Activated CD8-positive, alpha-beta memory T cell treated with anti-CD3 and anti-CD28 coated beads for 36 hours (primary cell): Measurements from ENCODE around the gene DAB2IP. TPM values are rescaled to one million over a fixed set of nuclear protein-coding genes. Genes with fewer than 3 reads are reported as not detected.

Experiments used
- CTCF ChIA-PET: fragments of 350-600 bp; sonication (Branson Sonifier 250); formaldehyde crosslinking; loops from one replicate; lab custom pipeline; 2021; ENCODE audit warnings: antibody characterized with exemption; lab: Charles Lee
- POLR2A ChIA-PET: fragments of 350-600 bp; sonication (Branson Sonifier 250); formaldehyde crosslinking; loops from one replicate; lab custom pipeline; 2021; ENCODE audit warnings: antibody characterized with exemption; lab: Charles Lee
- total RNA-seq, 2 experiments: library from RNA; stranded (reverse); gene quantifications; one replicate each; pipeline ENCODE4 v1.2.3, GENCODE V29; 2021

DAB2IP gene
- total RNA-seq, 2 experiments from 2014 or later: 0.08 to 0.38 TPM

DNA sequence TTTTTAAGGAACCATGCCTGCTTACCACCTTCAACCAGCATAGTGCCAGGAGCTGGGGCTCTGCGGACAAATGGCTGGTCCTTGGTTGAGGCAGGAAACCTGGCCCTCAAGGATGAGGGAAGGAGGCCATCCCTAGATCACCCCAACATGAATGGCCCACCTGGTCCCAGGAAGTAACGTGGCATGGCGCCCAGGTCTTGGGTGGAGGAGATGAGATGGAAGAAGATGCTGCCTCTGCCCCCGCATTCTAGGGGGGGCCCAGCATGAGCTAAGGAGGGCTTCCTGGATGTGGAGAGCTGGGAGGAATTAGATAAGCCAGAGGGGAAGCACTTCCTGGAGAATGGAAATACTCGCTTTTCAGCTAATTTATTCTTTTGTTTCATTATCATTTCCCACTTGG lies 95.0 kb downstream of the DAB2IP start:
- CTCF ChIA-PET: no interaction called here

DNA sequence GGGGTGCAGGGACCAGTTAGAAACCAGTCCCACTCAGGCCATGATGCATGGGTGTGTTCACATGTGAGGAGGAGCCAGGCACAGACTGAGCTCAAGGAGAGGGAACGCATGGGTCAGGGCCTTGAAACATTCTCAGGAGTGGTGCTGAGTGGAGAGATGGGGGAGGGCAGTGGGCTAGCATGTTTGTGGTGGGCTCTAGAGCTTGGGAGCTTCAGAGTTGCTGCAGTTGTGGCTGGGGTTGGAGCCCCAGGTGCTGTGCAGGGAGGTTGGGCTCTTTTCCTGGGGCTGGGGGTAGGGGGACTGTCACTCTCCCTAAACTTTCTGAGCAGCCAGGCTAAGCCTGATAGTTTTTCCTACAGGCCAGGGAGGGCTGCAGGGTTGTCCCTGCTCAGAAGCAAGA lies 95.4 kb downstream of the DAB2IP start:
- ChIA-PET POLR2A (no interaction called here), CTCF (no interaction called here)

More for the DNA sequence above, 95.0 kb downstream of the DAB2IP start:
- POLR2A ChIA-PET: no interaction called here

DNA sequence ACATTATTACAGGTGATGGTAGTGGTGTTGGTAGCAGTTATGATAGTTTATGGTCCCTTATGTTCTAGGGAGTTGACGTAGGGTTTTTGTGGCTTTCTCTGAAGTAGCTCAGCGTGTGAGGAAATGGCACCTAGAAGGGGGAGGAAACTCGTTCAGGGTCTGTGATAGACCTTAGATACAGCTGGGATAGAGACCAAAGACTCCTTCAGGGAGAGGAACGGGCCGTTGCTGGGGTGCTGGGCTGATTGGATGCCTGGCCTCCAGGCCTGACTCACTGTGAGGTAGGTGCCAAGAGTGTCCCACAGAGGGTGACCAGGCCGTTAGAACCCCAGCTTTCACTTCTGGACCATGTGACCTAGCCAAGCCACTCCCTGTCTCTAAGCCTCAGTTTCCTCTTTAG lies 96.6 kb downstream of the DAB2IP start:
- ChIA-PET POLR2A (no interaction called here), CTCF (no interaction called here)

DNA sequence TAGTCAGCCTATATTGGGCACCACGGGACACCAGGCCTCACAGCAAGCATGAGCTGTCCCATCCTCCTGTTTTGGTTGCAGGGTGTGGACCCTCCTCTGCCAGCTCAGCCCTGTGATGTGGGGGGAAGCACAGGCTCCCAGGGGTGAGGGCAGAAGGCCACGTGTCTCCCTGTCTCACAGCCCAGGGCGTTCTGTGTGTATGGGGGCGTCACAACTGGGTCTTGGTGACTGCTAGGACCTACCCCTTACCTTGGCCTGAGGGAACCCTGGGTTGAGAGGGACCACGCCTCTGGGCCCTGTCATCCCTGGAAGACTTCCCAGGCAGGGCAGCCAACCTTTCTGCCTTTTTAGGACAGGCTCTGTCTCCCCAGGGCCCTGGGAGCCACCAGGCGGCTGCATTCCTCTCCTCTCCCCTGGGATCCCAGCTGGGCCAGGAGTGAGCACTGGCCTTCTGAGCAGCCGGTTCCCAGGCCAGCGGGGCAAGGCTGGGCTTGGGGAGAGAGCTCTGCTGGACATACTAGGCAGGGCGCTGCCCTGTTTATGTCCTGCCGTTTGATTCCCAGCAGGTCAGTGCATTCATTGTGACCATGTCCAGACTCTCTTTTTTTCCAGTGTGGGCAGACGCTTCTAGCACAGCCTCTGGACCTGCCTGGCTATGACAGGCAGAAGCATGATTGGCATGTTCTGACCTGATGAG lies 97.4 kb downstream of the DAB2IP start:
- POLR2A ChIA-PET: no interaction called here
- CTCF ChIA-PET: no interaction called here

DNA sequence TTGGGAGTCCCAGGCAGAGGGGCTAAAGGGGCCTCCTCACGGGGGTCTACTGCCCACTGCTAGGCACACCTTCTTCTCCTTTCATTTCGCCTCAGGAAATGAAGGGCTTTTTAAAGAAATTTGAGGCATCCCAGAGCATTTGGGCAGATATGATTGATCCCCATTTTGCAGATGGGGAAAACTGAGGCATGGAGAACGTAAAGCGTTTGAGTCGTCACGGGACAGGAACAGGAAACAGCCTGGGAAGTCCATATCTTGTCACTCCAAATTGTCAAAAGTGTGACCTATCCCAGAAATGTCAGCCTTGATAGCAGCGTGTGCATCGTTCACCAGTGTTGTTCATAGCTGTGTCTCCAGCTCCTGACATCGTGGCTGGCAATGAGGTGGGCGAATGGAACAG lies 98.2 kb downstream of the DAB2IP start:
- CTCF ChIA-PET: no interaction called here

DNA sequence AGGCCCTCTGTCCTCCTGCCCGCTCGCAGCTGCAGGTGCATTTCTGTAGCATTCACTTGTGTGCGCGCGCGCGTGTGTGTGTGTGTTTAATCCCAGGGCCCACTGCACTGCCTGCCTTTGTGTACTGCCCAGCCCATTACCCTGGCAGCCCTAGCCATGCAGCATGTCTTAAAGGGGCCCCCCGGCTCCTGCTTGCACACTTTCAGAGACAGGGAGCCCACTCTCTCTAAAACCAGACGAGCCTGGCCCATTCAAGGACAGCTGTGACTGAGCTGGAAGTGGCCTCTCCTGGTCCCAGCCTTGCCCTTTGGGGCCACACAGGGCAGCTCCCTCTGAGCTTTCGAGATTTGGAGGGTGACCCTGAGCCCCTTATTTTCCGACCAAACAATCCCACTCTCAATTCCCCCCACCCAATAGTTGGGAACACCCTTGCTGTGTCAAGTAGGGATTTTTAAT lies 98.9 kb downstream of the DAB2IP start:
- ChIA-PET CTCF (no interaction called here), POLR2A (no interaction called here)

More for the DNA sequence above, 98.2 kb downstream of the DAB2IP start:
- POLR2A ChIA-PET: no interaction called here

DNA sequence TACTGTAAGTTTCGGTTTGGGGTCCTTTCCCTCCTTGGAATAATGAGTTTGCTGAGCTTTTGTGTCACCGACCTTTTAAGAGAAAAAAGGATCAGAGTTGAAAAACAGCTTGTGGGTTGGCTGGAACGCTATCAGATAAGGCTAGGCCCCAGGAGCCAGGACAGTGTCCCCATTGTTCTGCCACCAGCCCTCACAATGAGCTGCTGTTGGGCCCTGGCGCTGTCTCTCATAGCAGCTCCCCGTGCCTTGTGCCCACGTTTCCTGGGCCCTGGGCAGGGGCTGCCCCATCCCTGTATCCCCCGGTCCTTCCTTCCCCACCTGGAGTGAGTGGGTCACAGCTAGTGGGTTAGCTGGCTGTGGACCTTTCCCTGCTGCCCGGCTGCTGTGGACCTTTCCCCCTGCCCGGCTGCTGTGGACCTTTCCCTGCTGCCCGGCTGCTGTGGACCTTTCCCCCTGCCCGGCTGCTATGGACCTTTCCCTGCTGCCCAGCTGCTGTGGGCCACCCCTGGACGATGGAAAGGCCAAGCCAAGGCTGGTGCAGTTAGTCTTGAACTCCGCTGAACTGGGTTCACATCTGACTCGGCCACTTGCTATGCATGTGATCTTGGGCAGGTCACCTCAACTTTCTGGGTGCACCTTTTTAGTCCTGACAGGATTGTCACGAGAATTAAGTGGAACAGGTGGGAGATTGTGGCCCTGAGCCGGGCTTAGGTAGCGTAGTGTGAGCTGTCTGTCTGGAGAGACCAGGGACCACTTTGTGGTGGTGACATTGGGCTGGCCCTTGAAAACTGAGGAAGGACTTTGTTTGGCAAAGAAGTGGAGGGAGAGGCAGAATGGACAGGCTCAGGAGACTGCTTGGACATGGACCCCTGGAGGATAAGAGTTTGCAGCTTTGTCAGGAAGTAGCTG lies 99.5 kb downstream of the DAB2IP start:
- ChIA-PET CTCF (no interaction called here), POLR2A (no interaction called here)

DNA sequence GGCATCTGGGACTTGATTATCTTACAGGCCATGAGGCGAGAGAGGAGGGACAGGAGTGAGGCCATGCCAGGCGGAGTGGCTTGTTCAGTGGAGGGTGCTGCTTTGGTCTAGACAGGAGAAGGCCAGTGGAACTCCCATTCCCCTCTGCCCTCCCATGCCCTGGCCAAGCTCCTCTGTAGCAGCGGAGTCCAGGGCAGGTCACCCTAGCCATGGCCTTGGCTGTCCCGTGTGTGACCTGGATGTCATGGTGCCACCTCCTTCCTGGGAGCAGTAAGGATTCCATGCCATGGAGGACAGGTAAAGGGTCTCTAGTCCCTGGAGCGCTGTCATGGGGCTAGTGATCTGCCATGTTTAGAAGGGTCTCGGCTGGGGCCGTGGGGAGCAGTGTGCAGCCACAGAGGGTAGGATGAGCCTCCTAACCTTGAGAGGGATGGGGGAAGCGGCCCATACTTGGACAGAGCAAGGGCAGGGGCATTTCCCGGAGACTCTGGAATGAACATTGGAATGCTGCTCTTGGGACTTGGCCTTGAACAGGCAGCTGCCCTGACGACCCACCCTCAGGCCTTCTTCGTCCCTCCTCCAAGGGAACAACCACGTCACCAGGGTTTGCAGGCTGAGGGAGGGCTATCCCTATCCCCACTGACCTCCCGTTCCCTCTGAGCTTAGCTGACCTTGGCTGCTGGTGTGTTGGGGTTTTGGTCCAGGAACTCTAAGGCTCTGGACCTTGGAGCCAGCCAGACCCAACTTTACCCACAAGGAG lies 100.4 kb downstream of the DAB2IP start:
- CTCF ChIA-PET: no interaction called here

DNA sequence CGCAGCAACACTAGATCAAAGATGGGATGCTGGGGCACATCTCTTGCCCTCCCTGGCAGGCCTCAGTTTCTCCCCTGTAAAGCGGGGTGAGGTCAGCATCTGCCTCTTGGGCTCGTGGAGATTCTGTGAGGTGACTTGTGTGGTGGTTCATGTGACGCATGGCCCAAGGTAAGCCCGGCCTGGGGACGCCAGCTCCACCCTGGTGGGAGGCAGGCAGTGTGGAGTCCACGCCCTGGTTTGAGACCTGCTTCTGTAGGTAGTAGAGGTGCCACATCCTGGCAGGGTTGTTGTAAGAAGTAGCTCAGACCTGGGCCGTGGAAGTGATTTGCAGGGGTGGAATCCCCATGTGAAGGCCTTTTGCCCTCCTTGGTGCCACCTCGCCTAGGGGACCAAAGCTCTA lies 101.5 kb downstream of the DAB2IP start:
- POLR2A ChIA-PET: no interaction called here
- CTCF ChIA-PET: no interaction called here

More for the DNA sequence above, 100.4 kb downstream of the DAB2IP start:
- POLR2A ChIA-PET: no interaction called here

DNA sequence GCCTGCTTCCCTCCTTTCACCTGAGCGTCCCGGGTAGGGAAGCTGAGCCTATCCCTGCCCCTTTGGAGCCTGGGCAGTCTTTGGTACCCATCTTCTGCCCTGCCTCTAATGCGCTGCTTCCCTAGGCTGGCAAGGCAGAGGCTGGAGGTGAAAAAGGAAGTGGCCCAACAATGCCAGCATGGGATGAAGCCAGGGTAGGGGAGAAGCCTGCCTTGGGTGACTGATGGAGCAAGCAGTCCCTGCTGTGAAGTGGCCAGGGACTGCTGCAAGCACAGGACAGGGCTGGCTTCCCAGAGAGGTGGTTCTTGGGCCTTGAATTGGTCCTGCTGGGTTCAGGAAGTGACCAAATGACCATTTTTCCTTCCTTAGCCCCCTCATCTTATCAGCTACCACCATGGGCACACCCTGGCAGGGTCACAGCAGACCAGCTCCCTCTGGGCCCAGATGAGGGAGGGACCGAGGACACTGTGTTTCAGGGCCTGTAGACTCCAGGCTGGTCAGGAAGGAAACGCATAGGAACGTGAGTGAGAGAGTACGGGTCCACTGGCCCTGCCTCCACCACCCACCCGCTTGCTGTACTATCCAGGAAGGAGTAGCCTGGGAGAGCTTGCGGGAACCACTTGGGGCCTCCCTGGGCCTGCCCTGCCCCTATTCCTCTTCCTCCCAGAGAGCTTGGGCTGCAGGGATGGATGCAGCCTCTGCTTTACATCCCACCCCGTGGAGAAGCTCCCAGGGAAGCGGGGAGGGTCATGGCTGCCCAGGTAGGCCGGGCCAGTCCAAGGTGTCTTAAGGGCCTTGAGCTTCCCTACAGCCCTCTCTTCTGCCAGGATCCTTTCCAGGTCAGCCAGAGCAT lies 102.6 kb downstream of the DAB2IP start:
- ChIA-PET POLR2A (no interaction called here), CTCF (no interaction called here)

DNA sequence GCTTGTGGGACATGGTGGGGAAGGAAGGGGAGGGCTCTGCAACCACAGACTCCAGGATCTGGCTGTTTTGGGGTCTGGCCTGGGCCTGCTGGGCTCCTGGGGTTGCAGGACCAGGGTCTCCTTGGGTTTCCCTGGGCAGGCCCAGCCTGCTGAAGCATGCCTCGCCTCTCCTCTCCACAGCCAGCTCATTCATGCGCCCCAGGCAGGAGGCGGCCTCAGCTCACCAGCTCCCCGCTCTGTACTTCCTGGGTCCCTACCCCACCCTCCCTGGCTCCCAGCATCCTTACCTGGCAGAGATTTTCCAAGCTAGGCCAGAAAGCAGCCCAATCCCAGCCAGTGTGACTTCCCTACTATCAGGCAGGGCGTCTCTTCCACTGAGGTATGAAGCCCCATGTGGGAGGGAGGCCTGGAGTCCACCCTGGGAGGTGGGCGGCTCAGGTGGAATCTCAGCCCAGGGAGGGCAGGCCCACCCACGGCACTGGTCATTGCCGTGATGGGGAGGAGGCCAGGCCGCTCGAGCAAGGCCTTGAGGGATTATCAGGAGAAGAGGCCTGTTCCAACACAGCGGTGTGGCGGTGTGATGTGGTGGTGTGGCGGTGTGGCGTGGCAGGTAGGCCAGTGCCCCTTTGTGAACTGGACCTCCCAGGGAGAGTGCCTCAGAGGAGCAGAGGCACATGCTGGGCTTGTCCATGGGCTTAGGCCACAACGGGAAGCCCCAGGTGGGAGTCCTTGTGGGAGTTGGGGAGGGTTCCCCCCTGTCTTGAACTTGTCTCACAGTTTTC lies 103.4 kb downstream of the DAB2IP start:
- ChIA-PET CTCF (no interaction called here), POLR2A (no interaction called here)

DNA sequence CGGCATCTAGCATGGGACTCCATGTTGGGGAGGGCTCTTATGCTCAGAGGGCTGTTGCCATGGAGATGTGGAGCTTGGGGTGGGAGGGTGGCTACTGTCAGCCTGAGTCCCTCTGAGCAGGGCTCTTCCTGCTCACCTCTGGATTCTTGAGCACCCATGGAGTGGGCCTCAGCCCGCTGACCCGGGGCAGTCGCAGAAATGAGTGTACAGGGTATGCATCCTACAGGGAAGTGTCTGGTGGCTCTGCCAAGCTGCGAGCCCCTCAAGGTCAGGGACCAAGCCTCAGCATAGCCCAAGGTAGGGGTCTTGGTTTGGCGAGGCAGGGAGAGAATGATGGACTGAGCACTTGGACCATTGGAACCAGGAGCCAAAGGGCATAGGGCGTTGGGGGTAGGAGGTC lies 104.1 kb downstream of the DAB2IP start:
- CTCF ChIA-PET: no interaction called here
- POLR2A ChIA-PET: no interaction called here

DNA sequence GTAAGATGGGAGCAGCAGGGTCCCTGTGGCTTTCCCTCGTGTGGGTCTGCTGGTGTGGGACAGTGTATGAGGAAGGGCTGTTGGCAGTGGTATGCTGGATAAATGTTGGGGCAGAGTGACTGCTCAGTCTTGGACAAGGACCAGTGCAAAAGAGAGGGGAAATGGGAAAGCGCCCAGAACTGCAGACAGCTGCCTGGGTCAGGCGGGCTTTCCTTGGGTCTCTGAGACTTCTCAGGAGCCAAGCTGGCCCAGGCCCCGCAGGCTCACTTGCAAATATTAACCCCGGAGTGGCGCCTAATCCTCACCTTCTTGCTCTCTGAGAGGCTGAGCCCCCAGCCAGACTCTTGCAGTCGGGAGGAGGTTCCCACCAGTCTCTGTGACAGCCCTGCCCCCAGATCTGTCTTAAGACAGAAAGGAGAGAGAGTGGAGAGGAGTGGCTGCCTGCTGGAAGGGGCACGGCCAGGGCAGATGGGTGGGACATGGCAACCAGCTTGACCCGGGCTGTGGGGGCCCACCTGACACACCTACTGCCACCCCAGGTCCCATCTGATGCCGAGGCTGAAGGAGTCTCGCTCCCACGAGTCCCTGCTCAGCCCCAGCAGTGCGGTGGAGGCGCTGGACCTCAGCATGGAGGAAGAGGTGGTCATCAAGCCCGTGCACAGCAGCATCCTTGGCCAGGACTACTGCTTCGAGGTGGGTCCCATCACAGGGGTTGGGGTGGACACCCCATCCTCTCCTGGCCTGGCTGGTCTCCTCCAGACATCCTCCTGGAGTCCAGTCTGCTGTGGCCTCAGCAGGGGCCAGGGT lies 105.2 kb downstream of the DAB2IP start:
- POLR2A ChIA-PET: no interaction called here

DNA sequence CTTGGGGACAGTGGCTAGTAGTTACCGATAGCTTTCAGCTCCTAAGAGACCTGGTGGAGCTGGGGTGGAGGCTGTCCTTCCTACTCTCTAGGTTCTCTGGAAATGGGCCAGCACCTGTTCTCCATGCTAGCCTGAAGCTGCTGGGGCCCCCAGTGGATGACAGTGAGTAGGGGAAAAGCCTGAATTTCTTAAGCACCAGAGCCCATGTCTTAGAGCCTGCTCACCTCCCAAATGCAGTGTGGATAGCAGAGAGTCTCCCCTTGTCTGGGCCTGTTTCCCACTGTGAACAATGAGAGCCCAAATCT lies 105.8 kb downstream of the DAB2IP start:
- POLR2A ChIA-PET: no interaction called here
- CTCF ChIA-PET: no interaction called here

More for the DNA sequence above, 105.2 kb downstream of the DAB2IP start:
- CTCF ChIA-PET: no interaction called here

DNA sequence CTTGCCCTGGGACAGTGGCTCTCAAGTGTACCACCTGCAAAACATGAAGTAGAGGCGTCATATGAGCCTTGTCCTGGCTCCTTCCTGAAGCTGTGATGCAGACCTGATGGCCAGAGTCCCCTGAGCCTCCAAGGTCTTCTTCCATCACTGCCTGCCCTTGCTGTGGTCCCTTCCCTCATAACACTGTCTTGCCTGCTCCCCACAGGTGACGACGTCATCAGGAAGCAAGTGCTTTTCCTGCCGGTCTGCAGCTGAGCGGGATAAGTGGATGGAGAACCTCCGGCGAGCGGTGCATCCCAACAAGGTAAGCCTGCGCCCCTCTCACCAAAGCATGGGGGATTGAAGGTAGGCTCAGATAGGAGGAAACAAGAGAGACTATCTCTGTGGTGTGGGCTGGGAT lies 107.3 kb downstream of the DAB2IP start:
- POLR2A ChIA-PET: no interaction called here
- CTCF ChIA-PET: no interaction called here

DNA sequence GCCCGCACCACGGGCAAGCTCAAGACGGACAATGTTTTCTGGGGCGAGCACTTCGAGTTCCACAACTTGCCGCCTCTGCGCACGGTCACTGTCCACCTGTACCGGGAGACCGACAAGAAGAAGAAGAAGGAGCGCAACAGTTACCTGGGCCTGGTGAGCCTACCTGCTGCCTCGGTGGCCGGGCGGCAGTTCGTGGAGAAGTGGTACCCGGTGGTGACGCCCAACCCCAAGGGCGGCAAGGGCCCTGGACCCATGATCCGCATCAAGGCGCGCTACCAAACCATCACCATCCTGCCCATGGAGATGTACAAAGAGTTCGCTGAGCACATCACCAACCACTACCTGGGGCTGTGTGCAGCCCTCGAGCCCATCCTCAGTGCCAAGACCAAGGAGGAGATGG lies 108.6 kb downstream of the DAB2IP start:
- ChIA-PET CTCF (no interaction called here), POLR2A (no interaction called here)

DNA sequence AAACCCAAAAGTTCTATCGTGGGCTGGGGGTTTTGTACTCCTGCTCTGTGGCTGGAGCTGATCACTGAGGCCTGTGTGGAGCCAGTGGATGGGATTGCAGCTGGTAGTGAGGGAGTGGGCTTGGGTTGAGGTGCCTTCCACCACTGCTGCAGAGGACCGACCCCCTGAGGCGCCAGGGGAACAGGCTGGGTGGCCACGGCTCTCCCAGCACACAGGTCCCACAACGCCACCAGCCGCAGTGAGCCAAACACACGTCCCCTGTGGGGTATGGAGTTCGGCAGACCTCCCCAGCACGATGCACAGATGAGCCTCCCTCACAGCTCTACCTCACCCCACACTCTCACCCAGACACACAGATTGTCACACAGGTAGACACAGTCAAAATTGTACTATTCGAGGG lies 109.1 kb downstream of the DAB2IP start:
- POLR2A ChIA-PET: no interaction called here
- CTCF ChIA-PET: no interaction called here

DNA sequence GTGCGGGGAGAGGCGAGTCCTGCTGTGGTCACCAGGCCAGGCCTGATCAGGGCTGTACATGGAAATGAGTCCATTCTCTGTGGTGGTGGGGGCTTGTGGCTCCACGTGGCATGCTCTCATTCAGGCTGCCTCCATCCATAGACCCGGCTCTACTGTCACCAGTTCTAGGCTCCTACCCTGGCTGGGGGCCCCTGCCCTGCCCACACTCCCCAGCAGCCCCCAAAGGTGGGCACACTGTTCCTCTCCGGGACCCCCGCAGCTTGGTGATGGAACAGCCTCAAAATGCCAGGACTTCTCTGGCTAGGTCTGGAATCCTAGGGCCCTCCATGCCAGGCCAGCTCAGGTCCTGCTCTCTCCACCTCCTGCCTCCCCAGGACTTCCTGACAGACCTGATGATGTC lies 111.7 kb downstream of the DAB2IP start:
- POLR2A ChIA-PET: no interaction called here
- CTCF ChIA-PET: no interaction called here
